ENCODE measurements around the gene WDR45. TPM values are rescaled to one million over a fixed set of nuclear protein-coding genes. Genes with fewer than 3 reads are reported as not detected.

Gene WDR45
- total RNA-seq, 1 experiment from 2014 or later: 31.5 TPM

GRCh38 chrX:49102190-49102589, 22.5 kb upstream of the WDR45 start:
- H3K27ac ChIP-seq (ENCODE audit: insufficient read length, low read depth, low read length): no peak overlapping the region
- H3K23ac ChIP-seq (ENCODE audit: insufficient read length, low read depth, low read length): no peak overlapping the region
- H3K9me3 ChIP-seq (ENCODE audit: control insufficient read depth, low read depth, low read length): no peaks in the 10 kb centered on the region
- no peaks in the 10 kb centered on the region for H3K4me1 ChIP-seq (ENCODE audit: insufficient read depth, low read length)
- Mint-ChIP-seq H3K36me3 (ENCODE audit: insufficient read depth in 1 of 3, low read depth in 3 of 3) (peaks cover 4 to 10% (median 4%) of the 10 kb centered on the region in 3 experiments; a peak in 6 of 7 replicates), H3K27me3 (ENCODE audit: low read depth) (no peaks in the 10 kb centered on the region; the same call in 1 of the 2 replicates), H3K4me3 (peak overlapping the region; percentile 85 to 89), H3K27ac (no peak overlapping the region), H3K4me1 (peaks cover 3 to 4% of the 10 kb centered on the region in 2 experiments; a peak in 2 of 4 replicates), H3K9me3 (peaks cover 50 to 62% of the 10 kb centered on the region in 2 experiments)
- no CpG with 5 or more reads among the region's 9 CpGs for WGBS (ENCODE audit: extremely low coverage, insufficient read length, low lambda C conversion rate)
- no peak overlapping the region for H3K18ac ChIP-seq (ENCODE audit: insufficient read length, low read depth, low read length)
- H2BK15ac ChIP-seq (ENCODE audit: low read depth, low read length): no peak overlapping the region
- no peak for TF ChIP-seq CTCF (conservative IDR thresholded peaks at IDR 0.05)
- no peak overlapping the region for H2AFZ ChIP-seq (ENCODE audit: low read length)
- no peak for DNase-seq
- H3K27me3 ChIP-seq (ENCODE audit: insufficient read depth, low read length): no peaks in the 10 kb centered on the region
- no peak overlapping the region for H3K4ac ChIP-seq (ENCODE audit: low read depth, low read length)
- no peak overlapping the region for H2BK5ac ChIP-seq (ENCODE audit: insufficient read length, low read length)
- H3K9ac ChIP-seq (ENCODE audit: extremely low read depth, insufficient read length, low read length): no peak overlapping the region
- H3T11ph ChIP-seq (ENCODE audit: low read length): no peak overlapping the region
- no peak overlapping the region for H4K91ac ChIP-seq (ENCODE audit: insufficient read length, low read depth, low read length)
- H4K8ac ChIP-seq (replicated peaks; ENCODE audit: insufficient read length, low read depth, low read length): no peak overlapping the region
- H3K79me2 ChIP-seq (ENCODE audit: insufficient read depth, low read length): no peaks in the 10 kb centered on the region
- H3K56ac ChIP-seq (ENCODE audit: insufficient read length, low read depth, low read length): no peak overlapping the region
- no peaks in the 10 kb centered on the region for H3K23me2 ChIP-seq (ENCODE audit: insufficient read length, low read depth, low read length, poor library complexity, severe bottlenecking)
- H3K79me1 ChIP-seq (ENCODE audit: insufficient read depth, low read depth, low read length, poor library complexity, severe bottlenecking): no peaks in the 10 kb centered on the region
- H2BK20ac ChIP-seq (ENCODE audit: low read depth, low read length, poor library complexity, severe bottlenecking): no peak overlapping the region
- no peaks in the 10 kb centered on the region for H4K20me1 ChIP-seq (ENCODE audit: control insufficient read depth, insufficient read depth, insufficient read length)
- no peak overlapping the region for H3K4me2 ChIP-seq (ENCODE audit: insufficient read depth, insufficient read length, low read length)
- H3K14ac ChIP-seq (ENCODE audit: insufficient read depth, low read length): no peak overlapping the region
- no peak overlapping the region for H2BK120ac ChIP-seq (ENCODE audit: low read depth, low read length, poor library complexity, severe bottlenecking)
- no peak overlapping the region for H4K5ac ChIP-seq (ENCODE audit: insufficient read length, low read depth, low read length)
- no peak overlapping the region for H2AK5ac ChIP-seq (ENCODE audit: insufficient read length, low read length)
- H2BK12ac ChIP-seq (ENCODE audit: insufficient read length, low read depth, low read length): no peak overlapping the region

All from H9 (cell line).